Panc1 (cell line): ENCODE measurements around the gene GPR141. TPM values are rescaled to one million over a fixed set of nuclear protein-coding genes. Genes with fewer than 3 reads are reported as not detected.

Source experiments
- ATAC-seq: fragments of 200-7000 bp; cut with Tn5 transposase; 2 replicates; pipeline ENCODE4 v1.9.1; 2020; ENCODE audit warnings: mild to moderate bottlenecking, moderate library complexity
- BruUV-seq: library from RNA; stranded (reverse); fragments of 400-500 nt; replicated peaks from 2 replicates; lab custom pipeline; 2021; lab: Mats Ljungman, UMichigan
- CTCF ChIA-PET: fragments of 300-600 bp; sonication (Branson Sonifier 250); formaldehyde crosslinking; loops from one replicate; lab custom pipeline; 2022; ENCODE audit warnings: antibody characterized with exemption; lab: Charles Lee
- POLR2A ChIA-PET: fragments of 300-600 bp; sonication (Branson Sonifier 250); formaldehyde crosslinking; loops from one replicate; lab custom pipeline; 2022; ENCODE audit warnings: antibody characterized with exemption; lab: Charles Lee
- DNase-seq: peaks from one replicate; pipeline ENCODE4 v3.0.0-alpha.2; 2010; ENCODE audit warnings: low read depth, low spot score
- H3K27ac ChIP-seq: 2 replicates; pipeline ENCODE4 v1.5.1; 2011; ENCODE audit warnings: mild to moderate bottlenecking, low read length, inconsistent platforms
- H3K27me3 ChIP-seq: fragments of 200-500 bp; sonication (Bioruptor generic); 2 replicates; pipeline ENCODE4 v1.6.0; 2014; ENCODE audit warnings: low read length, inconsistent platforms; ENCODE audit not compliant: control insufficient read depth, insufficient read depth
- H3K36me3 ChIP-seq: fragments of 200-500 bp; sonication (Bioruptor generic); 2 replicates; pipeline ENCODE4 v1.5.1; 2014; ENCODE audit warnings: inconsistent platforms, mild to moderate bottlenecking, low read length, moderate library complexity; ENCODE audit not compliant: control insufficient read depth, insufficient read depth
- H3K4me1 ChIP-seq: 2 replicates; pipeline ENCODE4 v1.5.1; 2011; ENCODE audit warnings: inconsistent platforms, mild to moderate bottlenecking, low read length, moderate library complexity; ENCODE audit not compliant: control insufficient read depth, insufficient read depth
- H3K4me3 ChIP-seq, 2 experiments: 2 replicates each; pipeline ENCODE4 v1.5.1; 2011 to 2012; ENCODE audit warnings: low read depth in 2 of 2, low read length in 2 of 2, mild to moderate bottlenecking in 2 of 2, inconsistent platforms in 1 of 2, moderate library complexity in 1 of 2
- H3K9me3 ChIP-seq: fragments of 200-500 bp; sonication (Bioruptor generic); 2 replicates; pipeline ENCODE4 v1.5.1; 2014; ENCODE audit warnings: low read depth, mild to moderate bottlenecking, inconsistent platforms, low read length, moderate library complexity; ENCODE audit not compliant: control insufficient read depth, insufficient read depth
- POLR2AphosphoS5 ChIP-seq: IDR thresholded peaks from 2 replicates; pipeline ENCODE4 v1.6.1; 2012; ENCODE audit warnings: mild to moderate bottlenecking, low read depth, low read length, moderate library complexity
- REST ChIP-seq, 2 experiments: IDR thresholded peaks; 2 replicates each; pipeline ENCODE4 v1.6.1; 2011 to 2012; ENCODE audit warnings: low read depth in 2 of 2, control low read depth in 1 of 2, low read length in 1 of 2, mild to moderate bottlenecking in 1 of 2, moderate library complexity in 1 of 2; ENCODE audit not compliant: insufficient read depth in 1 of 2
- SIN3A ChIP-seq: IDR thresholded peaks from 2 replicates; pipeline ENCODE4 v1.6.1; 2012; ENCODE audit warnings: low read depth, mild to moderate bottlenecking, low read length, moderate library complexity, borderline replicate concordance; ENCODE audit not compliant: insufficient read depth
- TCF7L2 ChIP-seq: IDR thresholded peaks from 2 replicates; pipeline ENCODE4 v1.6.1; 2011; ENCODE audit warnings: mild to moderate bottlenecking, low read depth, low read length, inconsistent platforms
- in situ Hi-C: cut with HindIII; loops from 2 replicates; pipeline ENCODE4 v1.10.0; 2016; ENCODE audit warnings: low sequenced_read_pairs, low pct_unique_long_range_greater_than_20kb
- intact Hi-C: fragments of 100-400 bp; cut with micrococcal nuclease; formaldehyde crosslinking; loops from one replicate; pipeline ENCODE4 v1.10.0; 2022; ENCODE audit not compliant: unreplicated experiment
- total RNA-seq: library from RNA; stranded (reverse); gene quantifications from one replicate; pipeline ENCODE4 v1.2.1, GENCODE V29; 2021; ENCODE audit not compliant: unreplicated experiment
- TF ChIP-seq, protein P1 (sequence below): fragments of 450-650 bp; IDR thresholded peaks from 2 replicates; pipeline ENCODE4 v1.5.1; 2017; ENCODE audit warnings: mild to moderate bottlenecking

GPR141 gene
- total RNA-seq, 1 experiment from 2014 or later, result not detected

- Histone ChIP-seq H3K4me3 (no peak overlapping the region), H3K27me3 (peaks cover 2% of the 10 kb centered on the region), H3K27ac (no peak overlapping the region), H3K4me1 (no peaks in the 10 kb centered on the region), H3K9me3 (no peaks in the 10 kb centered on the region), H3K36me3 (no peaks in the 10 kb centered on the region)
- in situ Hi-C loops, result no loop called here
- TF ChIP-seq REST (IDR thresholded peaks at IDR 0.05; ENCODE audit: insufficient read depth in 1 of 2, low read depth in 2 of 2, low read length in 1 of 2) (no peak), TCF7L2 (no peak)
- TF ChIP-seq, protein P1, sequence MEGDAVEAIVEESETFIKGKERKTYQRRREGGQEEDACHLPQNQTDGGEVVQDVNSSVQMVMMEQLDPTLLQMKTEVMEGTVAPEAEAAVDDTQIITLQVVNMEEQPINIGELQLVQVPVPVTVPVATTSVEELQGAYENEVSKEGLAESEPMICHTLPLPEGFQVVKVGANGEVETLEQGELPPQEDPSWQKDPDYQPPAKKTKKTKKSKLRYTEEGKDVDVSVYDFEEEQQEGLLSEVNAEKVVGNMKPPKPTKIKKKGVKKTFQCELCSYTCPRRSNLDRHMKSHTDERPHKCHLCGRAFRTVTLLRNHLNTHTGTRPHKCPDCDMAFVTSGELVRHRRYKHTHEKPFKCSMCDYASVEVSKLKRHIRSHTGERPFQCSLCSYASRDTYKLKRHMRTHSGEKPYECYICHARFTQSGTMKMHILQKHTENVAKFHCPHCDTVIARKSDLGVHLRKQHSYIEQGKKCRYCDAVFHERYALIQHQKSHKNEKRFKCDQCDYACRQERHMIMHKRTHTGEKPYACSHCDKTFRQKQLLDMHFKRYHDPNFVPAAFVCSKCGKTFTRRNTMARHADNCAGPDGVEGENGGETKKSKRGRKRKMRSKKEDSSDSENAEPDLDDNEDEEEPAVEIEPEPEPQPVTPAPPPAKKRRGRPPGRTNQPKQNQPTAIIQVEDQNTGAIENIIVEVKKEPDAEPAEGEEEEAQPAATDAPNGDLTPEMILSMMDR, result no peak
- ChIA-PET CTCF (no interaction called here), POLR2A (no interaction called here)
- BruUV-seq, result no TSS peak
- DNase-seq (no peak), ATAC-seq (no peak)
- intact Hi-C loops, result no loop called here
Observed at GRCh38 chr7:37728747-37729146, 45.2 kb downstream of the GPR141 start.

DNA sequence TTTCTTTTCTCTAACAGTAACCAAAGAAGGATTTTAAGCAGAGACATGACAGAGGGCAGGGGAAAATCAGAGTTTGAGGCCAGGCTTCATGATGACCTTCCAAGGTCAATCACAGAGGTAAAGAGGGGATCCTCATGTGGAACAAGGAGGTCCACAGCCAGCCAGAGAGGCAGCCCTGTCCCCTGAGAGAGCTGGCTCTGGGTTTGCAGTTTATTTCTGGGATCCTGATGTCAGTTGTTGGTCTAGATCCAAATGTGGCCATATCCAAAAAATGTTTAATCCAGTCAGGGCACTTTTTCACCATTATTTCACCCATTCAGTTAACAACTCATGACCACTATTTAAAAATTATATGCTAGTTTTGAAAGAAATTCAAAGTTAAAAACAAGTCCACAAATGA lies 45.6 kb downstream of the GPR141 start:
- ChIA-PET CTCF (no interaction called here), POLR2A (no interaction called here)
- no peak overlapping the region for H3K27ac ChIP-seq
- DNase-seq, result no peak
- H3K4me1 ChIP-seq, result no peaks in the 10 kb centered on the region
- peaks cover 2% of the 10 kb centered on the region for H3K27me3 ChIP-seq
- in situ Hi-C loops (no loop called here), intact Hi-C loops (no loop called here)
- H3K36me3 ChIP-seq, result no peaks in the 10 kb centered on the region
- H3K4me3 ChIP-seq, result no peak overlapping the region
- TF ChIP-seq, protein P1, result no peak
- TF ChIP-seq SIN3A (no peak), POLR2AphosphoS5 (no peak), TCF7L2 (no peak)
- no peaks in the 10 kb centered on the region for H3K9me3 ChIP-seq
- no peak for ATAC-seq
- no TSS peak for BruUV-seq

DNA sequence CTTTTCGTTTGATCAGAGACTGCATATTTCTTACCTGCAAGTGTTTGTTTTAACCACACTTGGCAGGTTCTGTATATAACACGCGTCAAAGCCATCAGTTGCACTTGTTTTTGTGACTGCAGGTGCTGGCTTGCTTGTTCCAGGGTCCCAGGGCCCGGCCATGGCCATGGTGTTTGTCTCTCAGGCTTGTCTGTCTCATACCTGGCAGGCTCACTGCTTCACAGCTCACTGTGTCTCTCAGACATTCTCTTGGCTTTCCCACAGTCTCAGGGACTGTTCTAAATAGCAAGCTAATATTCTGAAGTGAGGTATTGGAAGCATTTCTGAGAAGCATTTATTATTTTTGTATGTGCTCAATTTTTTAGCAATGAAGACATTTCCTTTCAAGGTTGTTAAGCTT lies 46.9 kb downstream of the GPR141 start:
- H3K4me1 ChIP-seq, result no peaks in the 10 kb centered on the region
- no peaks in the 10 kb centered on the region for H3K9me3 ChIP-seq
- H3K36me3 ChIP-seq, result no peaks in the 10 kb centered on the region
- TF ChIP-seq REST (IDR thresholded peaks at IDR 0.05; ENCODE audit: insufficient read depth in 1 of 2, low read depth in 2 of 2, low read length in 1 of 2) (no peak), POLR2AphosphoS5 (no peak), TCF7L2 (no peak), SIN3A (no peak)
- TF ChIP-seq, protein P1, result no peak
- in situ Hi-C loops (no loop called here), intact Hi-C loops (no loop called here)
- H3K27ac ChIP-seq, result no peak overlapping the region
- H3K27me3 ChIP-seq, result peaks cover 2% of the 10 kb centered on the region
- BruUV-seq, result no TSS peak
- no peak overlapping the region for H3K4me3 ChIP-seq
- ChIA-PET POLR2A (no interaction called here), CTCF (no interaction called here)
- DNase-seq (no peak), ATAC-seq (no peak)
